DMS53 treated with DMSO at 0.1 percent for 48 hours (cell line): ENCODE measurements around the gene UCP3.
A peak's percentile ranks its signal among the peaks of the same experiment; 100 is the strongest.

Experiments
- DNase-seq: peaks from one replicate; lab custom pipeline; 2025; ENCODE audit not compliant: unreplicated experiment; lab: John Stamatoyannopoulos, UW

The UCP3 gene, protein sequence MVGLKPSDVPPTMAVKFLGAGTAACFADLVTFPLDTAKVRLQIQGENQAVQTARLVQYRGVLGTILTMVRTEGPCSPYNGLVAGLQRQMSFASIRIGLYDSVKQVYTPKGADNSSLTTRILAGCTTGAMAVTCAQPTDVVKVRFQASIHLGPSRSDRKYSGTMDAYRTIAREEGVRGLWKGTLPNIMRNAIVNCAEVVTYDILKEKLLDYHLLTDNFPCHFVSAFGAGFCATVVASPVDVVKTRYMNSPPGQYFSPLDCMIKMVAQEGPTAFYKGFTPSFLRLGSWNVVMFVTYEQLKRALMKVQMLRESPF

DNA sequence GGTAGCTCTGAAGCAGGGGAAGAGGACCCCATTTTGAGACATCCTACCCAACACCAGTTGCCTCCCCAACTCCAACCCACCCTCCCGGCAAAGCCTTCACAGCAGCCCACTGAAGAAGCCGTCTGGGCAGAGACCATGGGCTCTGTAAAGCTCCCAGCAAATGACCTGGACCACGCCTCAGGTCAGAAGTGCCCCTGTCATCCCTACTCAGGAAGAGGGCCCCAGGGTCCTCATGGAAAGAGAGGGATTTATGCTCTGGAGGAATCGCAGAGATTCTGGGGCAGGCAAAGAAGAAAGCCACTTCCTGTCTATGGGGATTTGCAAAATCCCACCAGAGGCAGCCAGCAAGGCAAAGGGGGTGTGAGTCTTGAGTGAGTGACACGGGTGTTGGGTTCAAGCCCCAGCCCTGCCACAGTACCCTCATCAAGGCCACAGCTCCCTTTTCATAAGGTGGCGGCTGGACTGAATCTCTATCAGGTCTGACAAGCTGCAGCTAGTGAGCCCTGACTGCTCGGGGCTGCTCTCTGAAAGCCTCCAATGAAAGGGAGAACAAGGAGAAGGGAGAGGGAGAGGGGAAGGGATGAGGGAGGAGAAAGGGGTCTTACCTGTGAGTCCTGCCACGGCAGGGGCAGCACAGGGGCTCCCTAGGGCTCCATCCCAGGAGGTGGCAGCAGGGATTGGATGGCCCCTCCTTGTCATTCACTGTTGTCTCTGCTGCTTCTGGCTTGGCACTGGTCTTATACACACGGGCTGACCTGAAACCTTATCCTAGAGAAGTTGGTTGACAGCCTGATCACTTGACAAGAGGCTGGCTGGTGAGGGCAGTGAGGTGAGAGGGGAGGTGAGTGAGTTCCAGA, at the start of gene UCP3:
Gene UCP3 (minus strand): TSS at position 713 of the 857 bp plus-strand sequence. CDS start 2,043 bp downstream, outside the sequence.
- peak; percentile 67 for DNase-seq

DNA sequence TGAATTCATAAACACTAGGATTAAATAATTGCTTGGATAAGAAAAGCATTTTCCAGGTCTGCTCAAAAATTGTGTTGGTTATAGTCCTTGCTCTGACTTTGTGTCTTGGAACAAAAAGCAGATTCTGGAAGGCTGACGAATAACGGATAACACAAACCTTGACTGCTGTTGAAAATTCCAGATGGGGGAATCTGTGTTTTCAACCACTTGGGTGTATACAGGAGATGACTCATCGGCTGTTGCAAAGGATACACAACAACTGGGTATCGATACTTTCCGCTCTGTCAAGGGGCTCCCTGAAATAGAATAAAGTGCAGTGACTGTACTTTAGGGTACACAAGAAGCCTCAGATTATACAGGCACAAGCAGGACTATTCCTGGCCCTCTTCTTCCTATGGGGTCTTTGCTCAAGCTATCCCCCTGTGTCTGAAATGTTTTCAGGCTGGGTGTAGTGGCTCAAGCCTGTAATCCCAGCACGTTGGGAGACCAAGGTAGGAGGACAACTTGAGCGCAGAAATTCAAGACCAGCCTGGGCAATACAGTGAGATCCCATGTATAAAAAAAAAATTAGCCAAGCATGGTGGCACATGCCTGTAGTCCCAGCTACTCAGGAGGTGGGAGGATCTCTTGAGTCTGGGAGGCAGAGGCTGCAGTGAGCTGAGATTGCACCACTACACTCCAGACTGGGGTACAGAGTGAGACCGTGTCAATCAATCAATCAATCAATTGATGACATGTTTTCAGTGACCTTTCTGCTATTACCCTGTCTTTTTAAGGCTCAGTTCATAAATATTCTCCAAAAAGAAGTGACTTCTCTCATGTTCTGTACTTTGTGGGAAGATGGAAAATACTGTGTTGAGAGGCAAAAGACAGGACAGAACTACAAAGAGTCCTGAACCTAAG, 48.6 kb upstream of the UCP3 start:
- DNase-seq: no peak

DNA sequence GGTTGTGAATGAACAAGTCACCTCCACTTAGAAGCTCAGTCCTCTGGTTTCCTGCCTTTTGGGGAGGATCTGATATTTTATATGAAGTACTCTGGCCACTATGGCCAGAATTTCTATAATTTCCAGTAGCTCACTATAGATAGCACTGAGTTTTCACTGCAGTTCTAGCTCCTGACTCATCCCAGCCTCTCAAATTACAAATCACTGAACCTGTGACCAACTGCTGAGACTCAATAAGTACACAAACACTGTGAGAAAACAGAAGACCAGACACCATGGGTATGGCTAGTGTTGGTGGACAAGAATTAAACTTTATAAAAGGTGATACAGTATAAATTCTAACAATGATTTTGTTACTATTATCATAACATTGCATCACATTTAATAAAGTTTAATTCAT, 47.1 kb upstream of the UCP3 start:
- peak; percentile 79 for DNase-seq

DNA sequence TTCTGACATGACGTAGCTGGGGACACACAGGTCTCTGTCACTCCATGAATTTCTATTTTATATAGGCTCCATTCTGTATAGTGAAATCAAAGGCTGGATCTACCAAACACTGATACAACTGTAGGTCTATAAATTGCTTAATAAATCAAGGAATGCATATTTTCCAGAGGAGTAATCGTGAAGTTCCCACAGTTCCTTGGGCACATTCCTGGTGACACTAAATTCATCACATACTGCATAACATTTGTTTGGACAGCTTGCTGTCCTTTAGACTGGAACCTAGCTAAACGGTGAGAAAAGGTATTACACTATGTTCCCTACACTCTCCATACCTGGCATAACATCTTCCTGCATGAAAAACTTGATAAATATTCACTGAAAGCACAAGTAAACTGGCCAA, 41.6 kb upstream of the UCP3 start:
- no peak for DNase-seq

DNA sequence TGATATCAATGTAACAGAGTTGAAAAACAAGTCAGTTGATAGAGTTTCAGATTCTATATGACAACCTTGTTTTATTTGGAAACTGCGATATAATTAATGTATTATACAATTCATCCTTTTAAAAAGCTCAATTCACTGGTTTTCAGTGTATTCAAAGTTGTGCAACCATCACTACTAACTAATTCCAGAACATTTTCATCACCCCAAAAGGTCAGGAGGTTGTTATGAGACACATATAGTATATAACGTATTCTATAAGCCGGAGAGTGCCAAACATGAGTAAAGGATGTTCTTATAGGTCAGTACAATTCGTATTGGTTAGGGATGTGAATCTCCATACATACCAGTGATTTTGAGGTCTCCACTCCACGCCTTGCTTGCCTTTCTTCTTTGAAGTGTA, 40.1 kb upstream of the UCP3 start:
- DNase-seq: no peak

DNA sequence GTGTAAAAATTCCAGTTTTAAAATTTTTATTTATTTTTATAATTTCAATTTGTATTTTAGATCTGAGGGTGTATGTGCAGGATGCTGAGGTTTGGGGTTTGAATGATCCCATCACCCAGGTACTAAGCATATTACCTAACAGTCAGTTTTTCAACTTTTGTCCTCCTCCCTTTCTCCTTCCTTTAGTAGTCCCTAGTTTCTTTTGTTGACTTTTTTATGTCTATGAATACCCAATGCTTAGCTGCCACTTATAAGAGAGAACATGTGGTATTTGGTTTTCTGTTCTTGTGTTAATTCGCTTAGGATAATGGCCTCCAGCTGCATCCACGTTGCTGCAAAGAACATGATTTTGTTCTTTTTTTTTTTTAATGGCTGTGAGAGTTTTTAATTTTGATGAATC, 35.7 kb upstream of the UCP3 start:
- DNase-seq: no peak

DNA sequence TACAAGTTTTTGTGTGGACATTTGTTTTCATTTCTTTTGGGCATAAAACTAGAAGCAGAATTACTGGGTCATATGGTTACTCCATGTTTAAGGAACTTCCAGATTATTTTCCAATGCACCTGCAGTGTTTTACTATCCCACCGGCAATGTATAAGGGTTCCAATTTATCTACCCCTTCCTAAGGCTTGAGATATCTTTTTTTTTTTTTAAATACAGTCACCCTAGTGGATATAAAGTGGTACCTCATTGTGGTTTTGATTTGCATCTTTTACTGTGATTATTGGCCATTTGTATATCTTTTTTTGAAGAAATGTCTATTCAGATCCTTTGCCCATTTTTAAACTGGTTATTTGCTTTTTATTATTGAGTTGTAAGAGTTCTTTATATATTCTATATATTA, 34.6 kb upstream of the UCP3 start:
- DNase-seq: no peak

DNA sequence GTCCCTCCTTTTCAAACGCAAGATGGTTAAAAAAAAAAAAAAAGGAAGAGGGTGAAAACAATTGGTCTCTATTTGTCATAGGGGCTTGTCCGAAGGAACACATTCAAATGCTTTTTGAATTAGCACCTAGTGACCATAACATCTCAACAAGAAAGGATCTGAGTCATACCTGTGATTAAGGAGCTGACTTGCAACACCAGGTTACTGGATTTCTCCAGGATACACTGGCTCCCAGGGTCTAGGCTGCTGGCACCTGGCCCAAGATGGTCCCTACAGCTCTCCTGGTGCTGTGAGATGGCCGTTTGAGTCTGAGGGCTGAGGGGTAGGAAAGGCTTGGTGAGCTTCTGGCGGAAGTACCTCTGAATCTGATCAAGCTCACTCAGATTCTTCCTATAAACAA, 28.4 kb upstream of the UCP3 start:
- DNase-seq: peak; percentile 51

DNA sequence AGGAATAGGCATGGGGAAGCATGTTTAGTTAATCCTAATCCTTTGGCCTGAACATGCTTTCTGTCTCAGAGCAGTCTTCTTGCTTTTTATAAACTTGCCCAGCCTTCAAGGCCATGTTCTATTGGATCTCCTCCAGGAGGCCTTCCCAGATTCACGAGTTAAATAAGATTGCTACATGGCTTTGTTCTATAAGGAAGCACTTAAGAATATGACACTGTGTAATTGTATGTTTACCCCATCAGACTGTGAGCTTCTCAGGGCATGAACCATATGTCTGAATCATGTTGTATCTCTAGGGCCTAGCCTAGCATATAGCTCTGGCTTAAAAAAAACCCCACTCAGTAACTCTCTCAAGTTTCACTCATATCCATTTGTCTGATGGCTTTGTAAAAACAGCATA, 26.4 kb upstream of the UCP3 start:
- peak; percentile 63 for DNase-seq

DNA sequence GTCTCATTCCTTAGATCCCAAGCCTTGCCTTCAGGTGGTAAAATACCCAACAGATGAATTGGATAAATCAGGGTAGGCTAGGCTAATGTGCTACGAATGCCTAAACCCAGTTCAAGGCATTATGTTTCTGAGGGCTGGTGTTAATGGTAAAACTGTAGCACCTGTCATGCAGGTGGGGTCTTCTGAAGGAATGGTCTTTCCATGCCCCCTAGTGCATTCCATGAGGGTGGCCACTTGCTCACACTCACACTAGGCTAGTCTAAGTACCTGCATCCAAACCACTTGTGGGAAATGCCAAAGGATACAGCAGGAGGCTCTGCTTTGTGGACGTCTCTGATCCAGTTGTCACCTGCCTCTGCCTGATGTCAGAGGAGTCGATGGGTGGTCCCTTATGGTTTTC, 24.2 kb upstream of the UCP3 start:
- DNase-seq: no peak

DNA sequence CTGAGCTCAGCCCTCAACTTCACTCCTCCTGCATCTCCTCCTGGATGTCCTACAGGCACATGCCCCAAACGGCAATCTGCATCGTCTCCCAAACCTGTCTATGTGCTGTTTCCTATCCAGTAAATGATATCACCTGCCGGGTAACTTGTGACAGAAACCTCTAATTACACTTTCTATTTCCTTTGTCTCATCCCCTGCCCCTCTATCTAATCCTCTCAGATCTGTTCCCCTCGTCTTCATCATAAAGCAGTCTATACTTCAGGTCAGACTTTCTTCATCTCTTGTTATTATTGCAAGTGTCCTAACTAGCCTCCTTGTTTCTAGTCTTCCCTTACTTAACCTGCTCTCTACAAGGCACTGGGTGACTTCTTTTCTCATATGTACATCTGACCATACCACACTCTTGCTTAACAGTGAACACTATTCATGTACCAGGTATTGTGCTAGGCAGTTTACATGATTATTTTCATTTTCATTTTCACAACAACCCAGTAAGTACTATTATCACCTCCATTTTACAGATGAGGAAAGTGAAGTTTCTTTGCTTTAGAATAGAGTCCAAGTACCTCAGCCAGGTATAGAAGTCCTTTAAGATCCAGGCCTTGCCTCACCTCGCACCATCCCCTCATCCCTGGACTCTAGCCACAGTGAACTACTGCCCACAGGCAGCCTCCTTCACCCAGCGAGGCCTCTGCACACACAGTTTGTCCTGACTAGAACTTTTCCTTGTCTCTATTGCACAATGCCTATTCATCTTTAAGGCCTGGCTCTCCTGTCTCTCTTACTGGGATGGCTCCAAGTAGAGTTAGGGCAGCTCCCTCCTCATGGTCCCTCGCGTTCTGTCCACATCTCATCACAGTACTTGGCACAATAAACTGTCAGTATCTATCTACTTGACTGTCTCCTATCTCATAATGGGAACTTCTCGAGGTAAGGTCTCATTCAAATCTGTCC, 22.1 kb upstream of the UCP3 start:
- DNase-seq: no peak

DNA sequence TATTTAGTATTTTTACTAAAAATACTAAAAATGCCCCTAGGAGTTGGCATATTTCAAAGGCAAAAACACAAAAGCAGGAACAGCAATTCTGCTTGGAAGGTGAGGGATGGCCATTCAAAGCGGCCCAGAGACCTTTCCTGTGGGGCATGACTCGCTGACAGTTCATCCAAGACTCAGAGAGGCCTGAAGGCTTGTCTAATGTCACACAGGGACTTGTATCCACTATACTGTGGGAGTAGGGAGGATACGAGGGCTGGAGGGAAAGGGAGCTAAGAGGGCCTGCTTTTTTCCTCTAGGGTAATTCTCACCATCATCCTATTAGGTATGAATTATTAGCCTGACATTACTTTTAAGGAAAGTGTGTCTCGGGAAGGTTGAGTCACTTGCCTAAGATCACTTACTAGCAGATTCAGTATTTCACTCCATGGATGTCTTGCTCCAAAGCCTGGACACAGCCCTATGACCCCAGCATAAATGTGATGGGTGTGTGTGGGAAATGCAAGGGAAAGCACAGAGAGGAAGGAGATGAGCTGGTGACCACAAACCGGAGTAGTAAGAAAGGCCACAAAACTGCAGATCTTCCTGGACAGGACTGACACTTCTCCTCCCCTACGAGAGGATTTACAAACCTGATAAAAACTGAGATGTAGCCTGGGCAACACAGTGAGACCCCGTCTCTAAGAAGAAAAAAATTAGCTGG, 16.7 kb upstream of the UCP3 start:
- no peak for DNase-seq

DNA sequence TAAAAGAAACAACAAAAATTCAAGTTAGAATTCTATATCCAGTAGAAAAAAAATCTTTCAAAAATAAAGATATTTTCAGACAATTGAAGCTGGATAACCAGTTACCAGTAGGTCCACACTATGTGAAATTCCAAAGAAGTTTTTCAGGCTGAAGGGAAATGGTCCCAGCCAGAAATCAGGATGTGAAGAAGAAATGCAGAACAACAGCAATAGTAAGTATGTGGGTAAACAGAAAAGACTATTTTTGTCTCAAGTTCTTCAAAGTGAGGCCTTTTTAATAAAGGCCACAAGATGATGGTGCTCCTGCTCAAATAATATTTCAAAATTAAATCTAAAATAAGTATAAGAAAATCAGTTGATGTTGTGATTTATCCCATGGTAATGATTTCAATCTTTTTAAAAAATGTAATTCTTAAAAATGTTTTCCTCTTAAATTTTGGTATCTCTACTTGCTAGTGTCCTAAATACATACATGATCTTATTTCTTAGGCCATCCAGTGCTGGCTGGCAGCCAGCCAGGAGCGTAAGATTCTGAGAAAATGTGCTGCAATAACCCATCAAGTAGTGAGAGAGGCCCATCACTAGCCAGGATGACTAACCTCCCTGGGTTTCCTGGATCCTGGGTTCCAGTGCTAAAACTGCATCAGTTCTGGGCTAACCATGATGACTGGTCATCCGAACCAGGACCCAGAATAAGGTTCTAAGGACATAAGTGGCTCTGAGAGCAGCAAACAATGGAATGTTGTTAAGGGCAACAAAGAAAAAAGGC, 15.6 kb upstream of the UCP3 start:
- no peak for DNase-seq

DNA sequence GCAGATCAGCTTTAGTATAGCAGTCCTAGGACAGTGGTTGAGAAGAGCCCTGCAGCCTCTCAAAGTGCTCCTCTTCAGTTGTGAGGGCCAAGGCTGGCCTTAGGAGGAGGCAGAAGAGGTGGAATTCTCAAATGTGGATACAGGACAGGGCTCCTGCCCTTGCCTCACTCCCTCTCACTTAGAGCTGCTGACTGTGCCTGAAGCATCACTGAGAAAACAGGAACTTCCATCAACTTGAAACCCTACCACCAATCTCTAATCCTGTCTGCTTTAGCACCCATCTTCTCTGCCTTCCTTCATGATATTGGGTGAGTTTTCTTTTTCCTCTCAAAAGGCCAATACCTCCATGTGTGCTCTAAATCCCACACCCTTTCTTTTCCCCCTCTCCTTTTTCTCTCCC, 14.4 kb upstream of the UCP3 start:
- DNase-seq: no peak

DNA sequence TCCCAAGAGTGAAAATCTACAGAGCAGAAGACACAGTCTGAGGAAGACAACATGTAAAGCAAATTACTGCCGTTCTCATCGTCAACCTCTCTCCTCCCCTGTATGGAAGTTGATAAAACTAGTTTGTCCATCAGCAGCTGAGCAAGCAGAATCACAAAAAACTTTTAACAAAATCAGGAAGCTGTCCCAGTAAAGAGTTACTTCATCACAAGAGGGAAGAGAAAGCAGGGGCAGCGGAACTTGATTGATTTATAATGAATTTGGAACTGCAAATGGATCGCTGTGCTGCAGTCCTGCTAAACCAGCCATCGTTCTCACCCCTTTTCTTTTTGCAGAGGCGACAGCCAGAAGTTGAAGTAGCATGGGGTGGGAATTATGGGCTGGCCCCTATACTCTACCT, 13.7 kb upstream of the UCP3 start:
- no peak for DNase-seq

DNA sequence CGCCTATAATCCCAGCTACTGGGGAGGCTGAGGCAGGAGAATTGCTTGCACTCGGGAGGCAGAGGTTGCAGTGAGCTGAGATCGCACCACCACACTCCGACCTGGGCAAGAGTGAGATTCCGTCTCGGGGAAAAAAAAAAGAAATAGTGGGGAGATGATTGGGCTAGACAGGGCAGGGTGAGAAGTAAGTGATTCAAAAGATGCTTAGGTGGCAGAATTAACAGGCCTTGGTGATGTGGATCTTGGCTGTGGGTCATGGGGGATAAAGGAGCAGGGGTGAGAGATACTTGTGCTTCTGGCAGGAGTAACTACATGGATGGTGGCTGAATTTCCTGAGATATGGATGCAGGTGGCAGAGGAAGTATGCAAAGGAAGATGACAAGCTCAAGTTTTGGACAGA, 13.1 kb upstream of the UCP3 start:
- DNase-seq: no peak

DNA sequence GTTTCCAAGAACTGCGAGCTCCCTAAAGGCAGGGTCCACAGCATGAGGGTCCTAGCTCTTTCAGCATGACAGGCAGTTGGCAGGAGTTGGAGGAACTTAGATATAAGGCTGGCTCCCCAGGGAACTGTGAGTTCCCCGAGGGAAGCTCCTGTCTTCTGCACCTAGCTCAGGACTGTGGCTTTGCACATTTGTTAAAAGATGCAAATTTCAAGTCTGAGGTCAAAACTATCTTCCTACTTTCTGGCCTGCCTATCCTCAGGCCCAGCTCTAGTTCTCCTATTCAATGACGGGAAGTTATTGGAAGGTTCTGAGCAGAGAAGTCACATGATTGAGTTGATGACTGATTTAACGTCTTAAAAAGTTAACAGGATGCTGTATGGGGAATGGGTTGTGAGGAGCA, 11.7 kb upstream of the UCP3 start:
- no peak for DNase-seq

DNA sequence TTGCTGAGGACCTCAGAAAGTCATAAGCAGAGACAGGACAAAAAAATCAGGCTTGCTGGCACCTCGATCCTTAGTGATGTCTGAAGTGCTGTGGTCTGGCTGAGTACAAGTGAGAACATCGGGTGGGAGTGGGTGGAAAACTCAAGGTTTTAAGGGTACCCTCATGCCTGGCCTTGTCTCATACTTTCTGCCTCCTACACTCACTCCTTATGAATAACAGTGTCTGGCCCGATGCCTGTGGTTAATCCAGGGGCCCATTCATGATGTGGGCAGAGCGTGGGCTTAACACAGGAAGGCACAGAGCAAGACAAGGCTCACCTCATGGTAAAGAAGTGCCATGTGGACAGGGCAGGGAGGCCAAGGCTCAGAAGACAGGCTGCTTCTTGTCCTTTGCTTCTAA, 11.0 kb upstream of the UCP3 start:
- no peak for DNase-seq
